Mesothelial cell of epicardium (in vitro differentiated cells): ENCODE results near the gene BLOC1S2. TPM values are rescaled to one million over a fixed set of nuclear protein-coding genes. Genes with fewer than 3 reads are reported as not detected.

Experiments used
- DNase-seq, 2 experiments: peaks; one replicate each; pipeline ENCODE4 v3.0.0; 2021; ENCODE audit warnings: low spot score in 2 of 2; ENCODE audit not compliant: unreplicated experiment in 2 of 2
- H3K27ac Mint-ChIP-seq: 2 replicates; pipeline ENCODE4 v1.8.0; 2021; ENCODE audit warnings: mixed read lengths
- H3K27me3 Mint-ChIP-seq: 2 replicates; pipeline ENCODE4 v1.8.0; 2021; ENCODE audit warnings: low read depth, mixed read lengths
- H3K36me3 Mint-ChIP-seq: 2 replicates; pipeline ENCODE4 v1.8.0; 2021; ENCODE audit warnings: mixed read lengths
- H3K4me1 Mint-ChIP-seq: 2 replicates; pipeline ENCODE4 v1.8.0; 2021; ENCODE audit warnings: mixed read lengths
- H3K4me3 Mint-ChIP-seq: 2 replicates; pipeline ENCODE4 v1.8.0; 2021; ENCODE audit warnings: mild to moderate bottlenecking, moderate library complexity, mixed read lengths
- H3K9me3 Mint-ChIP-seq: 2 replicates; pipeline ENCODE4 v1.8.0; 2021; ENCODE audit warnings: mixed read lengths
- CTCF ChIP-seq: fragments of 200-600 bp; sonication (generic); IDR thresholded peaks from one replicate; pipeline ENCODE4 v1.5.0; 2021; ENCODE audit warnings: antibody characterized with exemption; ENCODE audit not compliant: unreplicated experiment
- total RNA-seq: library from RNA; stranded (reverse); gene quantifications from 3 replicates; pipeline ENCODE4 v1.2.1, GENCODE V29; 2021

The BLOC1S2 gene
- total RNA-seq: 28.5 to 33.0 TPM (median 31.2 TPM) in 3 replicates

- H3K4me3 Mint-ChIP-seq: peak within 1 kb of the TSS; percentile 94
- H3K36me3 Mint-ChIP-seq: peaks cover 2% of the 10 kb centered on the region
- H3K4me1 Mint-ChIP-seq: peaks cover 14% of the 10 kb centered on the region
- DNase-seq: peak; percentile 77 to 95
- peaks cover 9% of the 10 kb centered on the region for H3K27me3 Mint-ChIP-seq
- no peaks in the 10 kb centered on the region for H3K9me3 Mint-ChIP-seq
- no peak for TF ChIP-seq CTCF
- peak within 1 kb of the TSS; percentile 92 for H3K27ac Mint-ChIP-seq
Observed at GRCh38 chr10:100286051-100287033, at the start of gene BLOC1S2. BLOC1S2 (minus strand) TSS chr10:100286680; CDS start chr10:100286659, 21 bp downstream.

DNA sequence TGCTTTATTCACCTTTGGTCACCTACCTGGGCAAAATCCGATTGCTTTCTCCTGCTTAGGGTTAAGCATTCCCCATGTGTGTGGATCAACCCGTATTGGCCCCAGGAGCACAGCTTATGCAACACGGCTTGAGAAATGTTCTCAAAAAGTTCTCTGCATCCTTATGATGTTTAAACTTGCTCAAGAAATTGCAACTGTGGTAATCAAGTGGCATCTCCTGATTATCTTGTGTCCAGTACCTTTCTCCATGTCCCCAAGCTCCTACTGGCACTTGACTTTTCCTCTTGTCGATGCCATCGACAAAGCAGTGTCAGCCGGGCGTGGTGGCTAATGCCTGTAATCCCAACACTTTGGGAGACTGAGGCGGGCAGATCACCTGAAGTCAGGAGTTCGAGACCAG lies 48.3 kb upstream of the BLOC1S2 start:
- Mint-ChIP-seq H3K27me3 (peaks cover 51% of the 10 kb centered on the region), H3K4me3 (no peak overlapping the region), H3K27ac (no peak overlapping the region), H3K9me3 (no peaks in the 10 kb centered on the region), H3K36me3 (no peaks in the 10 kb centered on the region), H3K4me1 (no peaks in the 10 kb centered on the region)
- DNase-seq: no peak
- TF ChIP-seq CTCF: no peak

GRCh38 chr10:100333661-100334440 lies 47.4 kb upstream of the BLOC1S2 start:
- Mint-ChIP-seq H3K9me3 (no peaks in the 10 kb centered on the region), H3K36me3 (no peaks in the 10 kb centered on the region), H3K4me1 (no peaks in the 10 kb centered on the region), H3K27me3 (peaks cover 59% of the 10 kb centered on the region), H3K4me3 (no peak overlapping the region), H3K27ac (no peak overlapping the region)
- DNase-seq: no peak
- no peak for TF ChIP-seq CTCF

GRCh38 chr10:100333106-100333505 lies 46.6 kb upstream of the BLOC1S2 start:
- no peaks in the 10 kb centered on the region for H3K36me3 Mint-ChIP-seq
- TF ChIP-seq CTCF: no peak
- H3K27ac Mint-ChIP-seq: no peak overlapping the region
- no peak overlapping the region for H3K4me3 Mint-ChIP-seq
- H3K9me3 Mint-ChIP-seq: no peaks in the 10 kb centered on the region
- H3K4me1 Mint-ChIP-seq: no peaks in the 10 kb centered on the region
- peaks cover 66% of the 10 kb centered on the region for H3K27me3 Mint-ChIP-seq
- DNase-seq: no peak

DNA sequence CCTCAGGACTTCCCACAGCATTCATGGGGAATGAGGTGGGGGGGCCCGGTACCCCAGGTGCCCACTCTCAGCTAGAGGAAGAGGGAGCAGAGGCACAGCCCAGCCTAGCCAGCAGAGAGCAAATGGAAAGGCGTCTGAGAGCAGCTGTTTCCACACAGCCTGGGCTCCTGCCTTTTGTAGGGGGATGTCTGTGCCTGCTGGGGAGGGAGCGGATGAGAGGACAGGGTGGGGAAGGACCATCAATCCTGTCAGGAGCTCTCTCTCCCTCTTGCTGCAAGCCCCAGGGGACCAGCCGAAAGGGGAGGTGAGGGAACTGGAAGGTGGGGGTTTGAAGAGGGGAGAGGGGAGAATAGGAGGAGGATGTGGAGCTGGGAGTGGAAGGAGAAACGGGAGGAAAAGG lies 43.6 kb upstream of the BLOC1S2 start, which contains the start of gene PKD2L1:
PKD2L1 (minus strand) TSS at position 150 of the 400 bp plus-strand sequence; CDS start at position 25, 125 bp downstream.
- Mint-ChIP-seq H3K36me3 (no peaks in the 10 kb centered on the region), H3K9me3 (no peaks in the 10 kb centered on the region), H3K27me3 (peaks cover 94% of the 10 kb centered on the region), H3K4me1 (no peaks in the 10 kb centered on the region), H3K4me3 (no peak within 1 kb of the TSS), H3K27ac (no peak within 1 kb of the TSS)
- no peak for DNase-seq
- no peak for TF ChIP-seq CTCF
